Measurements from ENCODE around the gene RGL1.

DNA sequence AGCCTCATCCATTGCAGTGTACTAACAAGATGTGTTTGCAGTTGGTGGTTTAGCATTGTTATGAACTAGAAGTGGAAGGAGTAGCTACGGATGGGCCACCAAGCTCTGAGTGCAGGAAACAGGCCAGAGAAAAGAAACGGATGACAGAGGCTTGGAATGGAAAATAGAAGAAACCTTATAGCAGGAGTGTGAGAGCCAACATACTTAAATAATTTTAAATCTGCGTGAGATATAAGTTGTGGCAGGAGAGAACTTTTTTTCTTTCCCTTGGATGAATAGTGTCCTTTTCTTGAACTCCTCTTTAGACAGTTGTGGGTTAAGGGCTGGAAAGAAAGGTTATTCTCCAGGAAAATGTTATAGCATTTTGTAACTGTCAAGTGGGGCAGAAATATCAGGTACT lies 54.2 kb downstream of the RGL1 start:
- TF ChIP-seq, protein P1, sequence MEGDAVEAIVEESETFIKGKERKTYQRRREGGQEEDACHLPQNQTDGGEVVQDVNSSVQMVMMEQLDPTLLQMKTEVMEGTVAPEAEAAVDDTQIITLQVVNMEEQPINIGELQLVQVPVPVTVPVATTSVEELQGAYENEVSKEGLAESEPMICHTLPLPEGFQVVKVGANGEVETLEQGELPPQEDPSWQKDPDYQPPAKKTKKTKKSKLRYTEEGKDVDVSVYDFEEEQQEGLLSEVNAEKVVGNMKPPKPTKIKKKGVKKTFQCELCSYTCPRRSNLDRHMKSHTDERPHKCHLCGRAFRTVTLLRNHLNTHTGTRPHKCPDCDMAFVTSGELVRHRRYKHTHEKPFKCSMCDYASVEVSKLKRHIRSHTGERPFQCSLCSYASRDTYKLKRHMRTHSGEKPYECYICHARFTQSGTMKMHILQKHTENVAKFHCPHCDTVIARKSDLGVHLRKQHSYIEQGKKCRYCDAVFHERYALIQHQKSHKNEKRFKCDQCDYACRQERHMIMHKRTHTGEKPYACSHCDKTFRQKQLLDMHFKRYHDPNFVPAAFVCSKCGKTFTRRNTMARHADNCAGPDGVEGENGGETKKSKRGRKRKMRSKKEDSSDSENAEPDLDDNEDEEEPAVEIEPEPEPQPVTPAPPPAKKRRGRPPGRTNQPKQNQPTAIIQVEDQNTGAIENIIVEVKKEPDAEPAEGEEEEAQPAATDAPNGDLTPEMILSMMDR (IDR thresholded peaks at IDR 0.05), result no peak
- no peak for TF ChIP-seq POLR2A (IDR thresholded peaks at IDR 0.05)

Measured in lower leg skin (tissue), 3 donors.